ENCODE measurements around the gene SORCS2.

Gene SORCS2

DNA sequence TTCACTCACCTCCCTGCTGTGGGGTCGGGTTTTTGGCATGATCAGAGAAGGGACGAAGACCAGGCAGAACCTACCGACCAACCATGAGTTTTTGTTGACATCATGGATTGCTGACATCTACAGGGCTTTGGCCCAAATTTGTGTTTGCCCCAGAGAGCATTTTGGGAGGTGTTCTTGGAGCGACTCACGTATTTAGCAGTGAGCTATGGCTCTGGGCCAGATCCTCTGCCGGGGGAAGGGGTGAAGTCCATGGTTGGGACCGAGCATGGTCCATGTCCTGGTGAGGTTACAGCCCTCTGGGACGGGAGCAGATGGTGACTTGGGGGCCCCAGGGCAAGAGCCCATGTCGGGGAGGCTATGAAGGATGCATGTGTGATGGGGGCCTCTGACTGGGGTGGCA is 17.4 kb downstream of the SORCS2 start (continued):
- TF ChIP-seq, protein P1, sequence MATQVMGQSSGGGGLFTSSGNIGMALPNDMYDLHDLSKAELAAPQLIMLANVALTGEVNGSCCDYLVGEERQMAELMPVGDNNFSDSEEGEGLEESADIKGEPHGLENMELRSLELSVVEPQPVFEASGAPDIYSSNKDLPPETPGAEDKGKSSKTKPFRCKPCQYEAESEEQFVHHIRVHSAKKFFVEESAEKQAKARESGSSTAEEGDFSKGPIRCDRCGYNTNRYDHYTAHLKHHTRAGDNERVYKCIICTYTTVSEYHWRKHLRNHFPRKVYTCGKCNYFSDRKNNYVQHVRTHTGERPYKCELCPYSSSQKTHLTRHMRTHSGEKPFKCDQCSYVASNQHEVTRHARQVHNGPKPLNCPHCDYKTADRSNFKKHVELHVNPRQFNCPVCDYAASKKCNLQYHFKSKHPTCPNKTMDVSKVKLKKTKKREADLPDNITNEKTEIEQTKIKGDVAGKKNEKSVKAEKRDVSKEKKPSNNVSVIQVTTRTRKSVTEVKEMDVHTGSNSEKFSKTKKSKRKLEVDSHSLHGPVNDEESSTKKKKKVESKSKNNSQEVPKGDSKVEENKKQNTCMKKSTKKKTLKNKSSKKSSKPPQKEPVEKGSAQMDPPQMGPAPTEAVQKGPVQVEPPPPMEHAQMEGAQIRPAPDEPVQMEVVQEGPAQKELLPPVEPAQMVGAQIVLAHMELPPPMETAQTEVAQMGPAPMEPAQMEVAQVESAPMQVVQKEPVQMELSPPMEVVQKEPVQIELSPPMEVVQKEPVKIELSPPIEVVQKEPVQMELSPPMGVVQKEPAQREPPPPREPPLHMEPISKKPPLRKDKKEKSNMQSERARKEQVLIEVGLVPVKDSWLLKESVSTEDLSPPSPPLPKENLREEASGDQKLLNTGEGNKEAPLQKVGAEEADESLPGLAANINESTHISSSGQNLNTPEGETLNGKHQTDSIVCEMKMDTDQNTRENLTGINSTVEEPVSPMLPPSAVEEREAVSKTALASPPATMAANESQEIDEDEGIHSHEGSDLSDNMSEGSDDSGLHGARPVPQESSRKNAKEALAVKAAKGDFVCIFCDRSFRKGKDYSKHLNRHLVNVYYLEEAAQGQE (tag by site-specific recombination; IDR thresholded peaks at IDR 0.05) = no peak

DNA sequence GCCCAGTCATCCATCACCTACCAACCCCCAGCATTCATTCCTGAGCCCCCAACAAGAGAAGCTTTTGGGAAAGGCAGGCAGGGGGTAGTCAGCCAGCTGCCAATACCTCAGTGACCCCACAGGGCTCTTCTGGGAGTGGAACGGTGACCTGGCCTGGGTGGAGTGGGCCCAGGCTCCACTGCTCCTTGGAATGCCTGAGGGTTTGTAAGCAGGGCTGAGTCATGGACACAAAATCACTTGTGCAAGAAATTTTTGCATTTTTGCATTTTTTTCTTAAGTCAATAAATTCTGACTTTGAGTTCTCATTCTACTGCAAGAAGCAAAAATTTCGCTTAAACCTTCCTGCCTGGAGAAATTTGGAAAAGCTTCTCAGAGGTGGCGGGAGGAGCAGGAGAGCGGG is 18.5 kb downstream of the SORCS2 start:
- Histone ChIP-seq H3K36me3 (ENCODE audit: control insufficient read depth in 2 of 2, insufficient read depth in 1 of 2, low read length in 2 of 2) (no peaks in the 10 kb centered on the region), H3K4me1 (ENCODE audit: control insufficient read depth, insufficient read depth, low read length) (no peaks in the 10 kb centered on the region; the same call in 1 of the 2 replicates), H3K27ac (ENCODE audit: extremely low read depth, low read depth, low read length) (no peak overlapping the region), H3K4me3 (ENCODE audit: low read depth, low read length) (no peak overlapping the region), H3K9me3 (ENCODE audit: control insufficient read depth, insufficient read depth, low read depth, low read length) (no peaks in the 10 kb centered on the region)
- POLR2A ChIA-PET = no interaction called here
- TF ChIP-seq ZNF121 (tag by site-specific recombination; IDR thresholded peaks at IDR 0.05) (no peak), GLI2 (tag by site-specific recombination; IDR thresholded peaks at IDR 0.05; ENCODE audit: borderline replicate concordance, low read depth) (no peak)
- TF ChIP-seq, protein P2, sequence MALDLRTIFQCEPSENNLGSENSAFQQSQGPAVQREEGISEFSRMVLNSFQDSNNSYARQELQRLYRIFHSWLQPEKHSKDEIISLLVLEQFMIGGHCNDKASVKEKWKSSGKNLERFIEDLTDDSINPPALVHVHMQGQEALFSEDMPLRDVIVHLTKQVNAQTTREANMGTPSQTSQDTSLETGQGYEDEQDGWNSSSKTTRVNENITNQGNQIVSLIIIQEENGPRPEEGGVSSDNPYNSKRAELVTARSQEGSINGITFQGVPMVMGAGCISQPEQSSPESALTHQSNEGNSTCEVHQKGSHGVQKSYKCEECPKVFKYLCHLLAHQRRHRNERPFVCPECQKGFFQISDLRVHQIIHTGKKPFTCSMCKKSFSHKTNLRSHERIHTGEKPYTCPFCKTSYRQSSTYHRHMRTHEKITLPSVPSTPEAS (tag by site-specific recombination; IDR thresholded peaks at IDR 0.05) = no peak
- CTCF ChIA-PET = interaction anchor here (0.6 kb wide), 1 partner anchor 11 kb away, joined by 3 read pairs; no protein-coding TSS in a partner anchor

DNA sequence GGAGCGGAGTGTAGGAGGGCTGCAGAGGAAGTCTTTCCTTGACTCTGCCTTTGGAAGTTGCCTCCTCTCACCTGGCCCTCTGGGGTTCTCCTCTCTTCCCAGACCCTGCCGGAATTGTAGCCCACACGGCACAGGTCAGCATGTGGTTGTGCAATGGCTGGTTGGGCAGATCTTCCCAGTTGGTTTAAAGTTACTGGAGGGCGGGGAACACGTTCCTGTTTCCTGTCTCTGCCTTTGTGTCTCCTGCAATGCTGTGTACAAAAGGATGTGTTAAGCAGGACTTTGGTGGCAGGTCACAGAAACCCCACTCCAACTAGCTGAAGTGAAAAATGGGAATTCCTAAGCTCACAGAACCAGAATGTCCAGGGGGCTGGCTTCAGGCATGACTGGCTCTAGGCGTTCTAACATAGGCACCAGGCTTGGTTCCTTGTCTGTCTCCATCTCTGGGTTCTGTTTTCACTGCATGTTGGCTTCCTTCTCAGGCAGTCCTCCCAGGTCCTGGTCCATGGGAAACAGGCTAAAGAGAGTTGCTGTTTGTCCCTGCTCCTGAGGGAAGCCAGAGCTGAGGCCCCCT is 19.9 kb downstream of the SORCS2 start:
- no peaks in the 10 kb centered on the region for H3K9me3 ChIP-seq (ENCODE audit: control insufficient read depth, insufficient read depth, low read depth, low read length)
- H3K36me3 ChIP-seq (ENCODE audit: control insufficient read depth in 2 of 2, insufficient read depth in 1 of 2, low read length in 2 of 2) = no peaks in the 10 kb centered on the region
- CTCF ChIA-PET = no interaction called here
- no peak overlapping the region for H3K27ac ChIP-seq (ENCODE audit: extremely low read depth, low read depth, low read length)
- POLR2A ChIA-PET = no interaction called here
- H3K4me3 ChIP-seq (ENCODE audit: low read depth, low read length) = no peak overlapping the region
- H3K4me1 ChIP-seq (ENCODE audit: control insufficient read depth, insufficient read depth, low read length) = no peaks in the 10 kb centered on the region; the same call in 1 of the 2 replicates
- no peak for TF ChIP-seq ZNF391 (tag by site-specific recombination; IDR thresholded peaks at IDR 0.05; ENCODE audit: borderline replicate concordance, low read depth)
- TF ChIP-seq BCL11A (tag by site-specific recombination; IDR thresholded peaks at IDR 0.05; ENCODE audit: low read depth) = no peak
- TF ChIP-seq, protein P3, sequence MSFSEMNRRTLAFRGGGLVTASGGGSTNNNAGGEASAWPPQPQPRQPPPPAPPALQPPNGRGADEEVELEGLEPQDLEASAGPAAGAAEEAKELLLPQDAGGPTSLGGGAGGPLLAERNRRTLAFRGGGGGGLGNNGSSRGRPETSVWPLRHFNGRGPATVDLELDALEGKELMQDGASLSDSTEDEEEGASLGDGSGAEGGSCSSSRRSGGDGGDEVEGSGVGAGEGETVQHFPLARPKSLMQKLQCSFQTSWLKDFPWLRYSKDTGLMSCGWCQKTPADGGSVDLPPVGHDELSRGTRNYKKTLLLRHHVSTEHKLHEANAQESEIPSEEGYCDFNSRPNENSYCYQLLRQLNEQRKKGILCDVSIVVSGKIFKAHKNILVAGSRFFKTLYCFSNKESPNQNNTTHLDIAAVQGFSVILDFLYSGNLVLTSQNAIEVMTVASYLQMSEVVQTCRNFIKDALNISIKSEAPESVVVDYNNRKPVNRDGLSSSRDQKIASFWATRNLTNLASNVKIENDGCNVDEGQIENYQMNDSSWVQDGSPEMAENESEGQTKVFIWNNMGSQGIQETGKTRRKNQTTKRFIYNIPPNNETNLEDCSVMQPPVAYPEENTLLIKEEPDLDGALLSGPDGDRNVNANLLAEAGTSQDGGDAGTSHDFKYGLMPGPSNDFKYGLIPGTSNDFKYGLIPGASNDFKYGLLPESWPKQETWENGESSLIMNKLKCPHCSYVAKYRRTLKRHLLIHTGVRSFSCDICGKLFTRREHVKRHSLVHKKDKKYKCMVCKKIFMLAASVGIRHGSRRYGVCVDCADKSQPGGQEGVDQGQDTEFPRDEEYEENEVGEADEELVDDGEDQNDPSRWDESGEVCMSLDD (tag by site-specific recombination; IDR thresholded peaks at IDR 0.05) = no peak
- TF ChIP-seq, protein P4, sequence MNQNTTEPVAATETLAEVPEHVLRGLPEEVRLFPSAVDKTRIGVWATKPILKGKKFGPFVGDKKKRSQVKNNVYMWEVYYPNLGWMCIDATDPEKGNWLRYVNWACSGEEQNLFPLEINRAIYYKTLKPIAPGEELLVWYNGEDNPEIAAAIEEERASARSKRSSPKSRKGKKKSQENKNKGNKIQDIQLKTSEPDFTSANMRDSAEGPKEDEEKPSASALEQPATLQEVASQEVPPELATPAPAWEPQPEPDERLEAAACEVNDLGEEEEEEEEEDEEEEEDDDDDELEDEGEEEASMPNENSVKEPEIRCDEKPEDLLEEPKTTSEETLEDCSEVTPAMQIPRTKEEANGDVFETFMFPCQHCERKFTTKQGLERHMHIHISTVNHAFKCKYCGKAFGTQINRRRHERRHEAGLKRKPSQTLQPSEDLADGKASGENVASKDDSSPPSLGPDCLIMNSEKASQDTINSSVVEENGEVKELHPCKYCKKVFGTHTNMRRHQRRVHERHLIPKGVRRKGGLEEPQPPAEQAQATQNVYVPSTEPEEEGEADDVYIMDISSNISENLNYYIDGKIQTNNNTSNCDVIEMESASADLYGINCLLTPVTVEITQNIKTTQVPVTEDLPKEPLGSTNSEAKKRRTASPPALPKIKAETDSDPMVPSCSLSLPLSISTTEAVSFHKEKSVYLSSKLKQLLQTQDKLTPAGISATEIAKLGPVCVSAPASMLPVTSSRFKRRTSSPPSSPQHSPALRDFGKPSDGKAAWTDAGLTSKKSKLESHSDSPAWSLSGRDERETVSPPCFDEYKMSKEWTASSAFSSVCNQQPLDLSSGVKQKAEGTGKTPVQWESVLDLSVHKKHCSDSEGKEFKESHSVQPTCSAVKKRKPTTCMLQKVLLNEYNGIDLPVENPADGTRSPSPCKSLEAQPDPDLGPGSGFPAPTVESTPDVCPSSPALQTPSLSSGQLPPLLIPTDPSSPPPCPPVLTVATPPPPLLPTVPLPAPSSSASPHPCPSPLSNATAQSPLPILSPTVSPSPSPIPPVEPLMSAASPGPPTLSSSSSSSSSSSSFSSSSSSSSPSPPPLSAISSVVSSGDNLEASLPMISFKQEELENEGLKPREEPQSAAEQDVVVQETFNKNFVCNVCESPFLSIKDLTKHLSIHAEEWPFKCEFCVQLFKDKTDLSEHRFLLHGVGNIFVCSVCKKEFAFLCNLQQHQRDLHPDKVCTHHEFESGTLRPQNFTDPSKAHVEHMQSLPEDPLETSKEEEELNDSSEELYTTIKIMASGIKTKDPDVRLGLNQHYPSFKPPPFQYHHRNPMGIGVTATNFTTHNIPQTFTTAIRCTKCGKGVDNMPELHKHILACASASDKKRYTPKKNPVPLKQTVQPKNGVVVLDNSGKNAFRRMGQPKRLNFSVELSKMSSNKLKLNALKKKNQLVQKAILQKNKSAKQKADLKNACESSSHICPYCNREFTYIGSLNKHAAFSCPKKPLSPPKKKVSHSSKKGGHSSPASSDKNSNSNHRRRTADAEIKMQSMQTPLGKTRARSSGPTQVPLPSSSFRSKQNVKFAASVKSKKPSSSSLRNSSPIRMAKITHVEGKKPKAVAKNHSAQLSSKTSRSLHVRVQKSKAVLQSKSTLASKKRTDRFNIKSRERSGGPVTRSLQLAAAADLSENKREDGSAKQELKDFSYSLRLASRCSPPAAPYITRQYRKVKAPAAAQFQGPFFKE (tag by site-specific recombination; IDR thresholded peaks at IDR 0.05; ENCODE audit: borderline replicate concordance) = no peak
- TF ChIP-seq ZNF16 (tag by site-specific recombination; IDR thresholded peaks at IDR 0.05; ENCODE audit: low read depth) = no peak
- no peak for TF ChIP-seq ZNF521 (tag by site-specific recombination; IDR thresholded peaks at IDR 0.05)

Data from HEK293 (cell line).